Natural killer cell (primary cell): ENCODE results near the gene SNAP47. TPM values are rescaled to one million over a fixed set of nuclear protein-coding genes. Genes with fewer than 3 reads are reported as not detected.

Source experiments
- ATAC-seq, 3 donors: fragments of 150-1000 bp in 2 of 3; fragments of 200-7000 bp in 1 of 3; cut with Tn5 transposase; 1 replicate in 1 of 3; 2 replicates in 2 of 3; pipeline ENCODE4 v1.10.0; 2021; ENCODE audit warnings: mild to moderate bottlenecking in 2 of 3, moderate library complexity in 2 of 3
- DNase-seq, 2 donors: peaks; one replicate each; pipeline versions ENCODE4 v3.0.0 to v3.0.0-alpha.2; 2013 to 2021; ENCODE audit warnings: mixed read lengths in 1 of 2
- H3K27ac ChIP-seq: one replicate; pipeline ENCODE4 v1.5.1; 2013; ENCODE audit warnings: mild to moderate bottlenecking, low read length
- H3K27me3 ChIP-seq: one replicate; pipeline ENCODE4 v1.6.1; 2013; ENCODE audit warnings: low read length; ENCODE audit not compliant: control insufficient read depth, insufficient read depth
- H3K36me3 ChIP-seq: one replicate; pipeline ENCODE4 v1.6.1; 2013; ENCODE audit warnings: low read length; ENCODE audit not compliant: control insufficient read depth, insufficient read depth
- H3K4me1 ChIP-seq: one replicate; pipeline ENCODE4 v1.6.1; 2013; ENCODE audit warnings: low read length; ENCODE audit not compliant: control insufficient read depth, insufficient read depth
- H3K4me3 ChIP-seq: one replicate; pipeline ENCODE4 v1.5.1; 2013; ENCODE audit warnings: low read length
- H3K9me3 ChIP-seq: one replicate; pipeline ENCODE4 v1.6.1; 2013; ENCODE audit warnings: low read length; ENCODE audit not compliant: control insufficient read depth, insufficient read depth
- H3K27ac Mint-ChIP-seq, 2 donors: one replicate each; pipeline ENCODE4 v1.8.0; 2022; ENCODE audit warnings: mild to moderate bottlenecking in 2 of 2, mixed read lengths in 2 of 2, moderate library complexity in 1 of 2
- H3K27me3 Mint-ChIP-seq, 2 donors: one replicate each; pipeline ENCODE4 v1.8.0; 2022; ENCODE audit warnings: low read depth in 2 of 2, mixed read lengths in 2 of 2
- H3K36me3 Mint-ChIP-seq: one replicate; pipeline ENCODE4 v1.8.0; 2022; ENCODE audit warnings: mixed read lengths
- H3K4me1 Mint-ChIP-seq, 2 donors: one replicate each; pipeline ENCODE4 v1.8.0; 2022; ENCODE audit warnings: mixed read lengths in 2 of 2
- H3K4me3 Mint-ChIP-seq: one replicate; pipeline ENCODE4 v1.8.0; 2022; ENCODE audit warnings: mild to moderate bottlenecking, moderate library complexity, mixed read lengths
- H3K9me3 Mint-ChIP-seq, 2 donors: one replicate each; pipeline ENCODE4 v1.8.0; 2022; ENCODE audit warnings: mixed read lengths in 2 of 2
- CTCF ChIP-seq: fragments of 200-600 bp; IDR thresholded peaks from one replicate; pipeline ENCODE4 v1.8.0; 2022; ENCODE audit warnings: antibody characterized with exemption
- WGBS: methylation state at CpG from one replicate; pipeline ENCODE4 v1.1.7; 2013; ENCODE audit warnings: missing lambda C conversion rate; ENCODE audit not compliant: insufficient coverage; 5-methylcytosine and 5-hydroxymethylcytosine counted together
- intact Hi-C: fragments of 100-400 bp; cut with micrococcal nuclease; formaldehyde crosslinking; loops from one replicate; pipeline ENCODE4 v1.14.2; 2022
- total RNA-seq, 4 donors: library from RNA; stranded (reverse); fragments of 120-200 nt in 1 of 4; gene quantifications; one replicate each; pipeline versions ENCODE4 v1.2.3 to v1.2.4, GENCODE V29; 2013 to 2022

The SNAP47 gene
- total RNA-seq, 3 donors from 2014 or later (not counting 1 experiment from before 2014, with no cell fraction given), result 19.0 to 24.2 (median 23.1) TPM

- peaks cover 32% of the 10 kb centered on the region for H3K27me3 ChIP-seq
- Mint-ChIP-seq H3K27me3 (peaks cover 31 to 32% of the 10 kb centered on the region in 2 donors), H3K4me3 (peak overlapping the region; percentile 87), H3K9me3 (no peaks in the 10 kb centered on the region), H3K36me3 (no peaks in the 10 kb centered on the region), H3K4me1 (peaks cover 8 to 27% of the 10 kb centered on the region in 2 donors), H3K27ac (peak overlapping the region in 1 of 2 donors; percentile 67)
- H3K36me3 ChIP-seq, result no peaks in the 10 kb centered on the region
- H3K9me3 ChIP-seq, result no peaks in the 10 kb centered on the region
- H3K4me3 ChIP-seq, result peak overlapping the region; percentile 34
- H3K4me1 ChIP-seq, result peaks cover 31% of the 10 kb centered on the region
- DNase-seq (peak in 1 of 2 donors; percentile 98), ATAC-seq (peak; percentile 88 to 94 (median 89))
- intact Hi-C loops, result no loop called here
- under 1% methylated on average over 58 of the region's 60 CpGs for WGBS
- no peak overlapping the region for H3K27ac ChIP-seq
- TF ChIP-seq CTCF, result no peak
These were observed 52.5 kb downstream of the SNAP47 start for GRCh38 chr1:227787513-227788270.

- DNase-seq, result no peak
- ATAC-seq, result peak; percentile 46 to 55 (median 49)
- H3K4me1 Mint-ChIP-seq, result peaks cover 8 to 27% of the 10 kb centered on the region in 2 donors
- intact Hi-C loops, result no loop called here
- H3K36me3 Mint-ChIP-seq, result no peaks in the 10 kb centered on the region
- Histone ChIP-seq H3K4me3 (peak overlapping the region; percentile 49), H3K27me3 (peaks cover 32% of the 10 kb centered on the region), H3K36me3 (no peaks in the 10 kb centered on the region), H3K9me3 (no peaks in the 10 kb centered on the region), H3K4me1 (peaks cover 31% of the 10 kb centered on the region), H3K27ac (no peak overlapping the region)
- H3K27ac Mint-ChIP-seq, result peak overlapping the region in 1 of 2 donors; percentile 67
- TF ChIP-seq CTCF, result no peak
- whole genome bisulfite sequencing, result 2% methylated on average over 68 of the region's 68 CpGs
- H3K4me3 Mint-ChIP-seq, result peak overlapping the region; percentile 68
- H3K27me3 Mint-ChIP-seq, result peaks cover 31 to 32% of the 10 kb centered on the region in 2 donors
- H3K9me3 Mint-ChIP-seq, result no peaks in the 10 kb centered on the region
These were observed 53.2 kb downstream of the SNAP47 start for GRCh38 chr1:227788271-227789083.

GRCh38 chr1:227789084-227790033 lies 54.1 kb downstream of the SNAP47 start:
- no peaks in the 10 kb centered on the region for H3K9me3 Mint-ChIP-seq
- H3K4me1 Mint-ChIP-seq, result peaks cover 8 to 27% of the 10 kb centered on the region in 2 donors
- intact Hi-C loops, result no loop called here

More at GRCh38 chr1:227789084-227790033, 54.1 kb downstream of the SNAP47 start:
- peak overlapping the region; percentile 49 for H3K4me3 ChIP-seq
- peaks cover 32% of the 10 kb centered on the region for H3K27me3 ChIP-seq
- Mint-ChIP-seq H3K27me3 (peaks cover 28 to 33% of the 10 kb centered on the region in 2 donors), H3K36me3 (no peaks in the 10 kb centered on the region), H3K27ac (no peak overlapping the region), H3K4me3 (peak overlapping the region; percentile 68)
- peaks cover 31% of the 10 kb centered on the region for H3K4me1 ChIP-seq
- ATAC-seq (no peak), DNase-seq (no peak)
- H3K36me3 ChIP-seq, result no peaks in the 10 kb centered on the region
- 83% methylated on average over 23 of the region's 23 CpGs for WGBS
- H3K27ac ChIP-seq, result no peak overlapping the region
- no peaks in the 10 kb centered on the region for H3K9me3 ChIP-seq
- no peak for TF ChIP-seq CTCF
